ENCODE data around the gene MIOX. TPM values are rescaled to one million over a fixed set of nuclear protein-coding genes. Genes with fewer than 3 reads are reported as not detected.
A peak's percentile ranks its signal among the peaks of the same experiment; 100 is the strongest.

The MIOX gene
- total RNA-seq, 2 experiments from 2014 or later = 0.23 TPM; not detected in 1

DNA sequence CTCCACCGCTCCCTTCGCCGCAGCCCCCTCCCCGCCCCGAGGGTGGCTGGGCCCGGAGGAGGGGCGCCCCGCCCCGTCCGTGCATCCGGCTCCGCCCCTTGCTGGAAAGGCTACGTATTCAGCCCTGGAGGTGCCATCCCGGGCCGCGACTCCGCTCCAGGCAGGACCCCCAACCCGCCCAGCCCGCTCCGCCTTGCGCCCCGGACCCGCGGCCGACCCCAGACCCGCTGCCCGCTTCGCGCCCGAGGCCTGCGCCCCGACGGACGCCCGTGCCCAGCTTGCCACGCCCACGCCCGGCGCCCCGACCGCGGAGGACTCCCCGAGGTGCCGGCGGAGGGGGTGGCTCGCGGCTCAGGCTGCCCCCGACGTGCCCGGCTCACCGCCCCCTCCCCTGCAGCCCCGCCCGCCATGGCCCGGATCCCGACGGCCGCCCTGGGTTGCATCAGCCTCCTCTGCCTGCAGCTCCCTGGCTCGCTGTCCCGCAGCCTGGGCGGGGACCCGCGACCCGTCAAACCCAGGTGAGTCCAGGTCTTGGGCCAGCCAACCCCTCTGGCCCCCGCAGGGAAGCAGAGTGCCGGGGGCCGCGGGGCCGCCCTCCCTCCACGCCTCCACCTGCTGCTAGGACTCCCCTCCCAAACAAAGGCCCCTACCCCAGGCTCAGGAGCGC, 5.1 kb upstream of the MIOX start, which contains the start of gene ADM2:
Gene ADM2, plus strand, starts transcription at position 104 of the 667 bp plus-strand sequence. Its CDS starts 305 bp downstream, at position 409.
- DNase-seq = peak; percentile 71
- H3K27me3 Mint-ChIP-seq = peaks cover 12% of the 10 kb centered on the region
- CTCF ChIA-PET = interaction anchor here (0.7 kb wide), 1 partner anchor 205 kb away, joined by 3 read pairs; no protein-coding TSS in a partner anchor

DNA sequence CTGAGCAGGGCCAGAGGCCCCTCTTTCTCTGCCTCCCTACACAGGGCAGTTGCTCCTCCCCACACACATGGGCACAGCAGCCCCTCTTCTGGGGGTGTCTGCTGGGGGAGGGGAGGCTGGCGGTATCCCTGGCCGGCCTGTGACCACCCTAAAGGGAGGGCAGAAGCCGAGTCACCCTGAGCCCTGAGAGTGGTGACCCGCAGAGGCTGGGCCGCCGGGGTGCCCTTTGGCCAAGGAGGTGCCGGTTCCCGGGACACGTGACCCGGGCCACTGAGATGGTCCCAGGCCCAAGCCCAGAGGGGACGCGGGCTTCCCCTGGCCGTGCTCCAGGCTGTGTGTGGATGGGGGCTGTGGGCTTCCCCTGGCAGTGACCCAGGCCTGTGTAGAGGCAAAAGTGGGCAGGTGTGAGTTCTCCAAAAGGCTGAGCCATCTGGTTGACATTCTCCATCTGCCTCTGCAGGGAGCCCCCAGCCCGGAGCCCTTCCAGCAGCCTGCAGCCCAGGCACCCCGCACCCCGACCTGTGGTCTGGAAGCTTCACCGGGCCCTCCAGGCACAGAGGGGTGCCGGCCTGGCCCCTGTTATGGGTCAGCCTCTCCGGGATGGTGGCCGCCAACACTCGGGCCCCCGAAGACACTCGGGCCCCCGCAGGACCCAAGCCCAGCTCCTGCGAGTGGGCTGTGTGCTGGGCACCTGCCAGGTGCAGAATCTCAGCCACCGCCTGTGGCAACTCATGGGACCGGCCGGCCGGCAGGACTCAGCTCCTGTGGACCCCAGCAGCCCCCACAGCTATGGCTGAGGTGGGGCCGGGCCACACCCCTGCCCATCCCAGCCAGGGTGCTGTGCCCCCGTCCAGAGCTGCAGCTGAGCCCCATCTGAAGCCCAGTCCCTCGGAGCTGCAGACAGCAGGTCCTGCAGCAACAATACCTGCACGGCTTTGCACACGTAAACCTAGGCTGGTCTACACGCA, 4.3 kb upstream of the MIOX start:
- Mint-ChIP-seq H3K4me1 (peaks cover 5% of the 10 kb centered on the region), H3K9me3 (no peaks in the 10 kb centered on the region), H3K27ac (peak overlapping the region; percentile 62), H3K4me3 (peak overlapping the region; percentile 73), H3K27me3 (peaks cover 12% of the 10 kb centered on the region), H3K36me3 (ENCODE audit: low read depth) (no peaks in the 10 kb centered on the region)
- ChIA-PET POLR2A (no interaction called here), CTCF (interaction anchor here (0.9 kb wide), 1 partner anchor 12 kb away, joined by 3 read pairs; no protein-coding TSS in a partner anchor)
- no peak for DNase-seq

More for the DNA sequence above, 5.1 kb upstream of the MIOX start, which contains the start of gene ADM2:
- Mint-ChIP-seq H3K27ac (peak within 1 kb of the TSS; percentile 62), H3K4me1 (peaks cover 12% of the 10 kb centered on the region), H3K9me3 (no peaks in the 10 kb centered on the region), H3K4me3 (peak within 1 kb of the TSS; percentile 73), H3K36me3 (ENCODE audit: low read depth) (no peaks in the 10 kb centered on the region)
- POLR2A ChIA-PET = no interaction called here

- ChIA-PET POLR2A (no interaction called here), CTCF (interaction anchor here (0.9 to 1.5 kb wide), 2 partner anchors 11 to 43 kb away, joined by 3 to 5 read pairs; partner anchors contain the start of gene SCO2)
- Mint-ChIP-seq H3K36me3 (ENCODE audit: low read depth) (no peaks in the 10 kb centered on the region), H3K4me3 (no peak overlapping the region), H3K27me3 (peaks cover 12% of the 10 kb centered on the region), H3K4me1 (peaks cover 5% of the 10 kb centered on the region), H3K27ac (no peak overlapping the region), H3K9me3 (no peaks in the 10 kb centered on the region)
- no peak for DNase-seq
Measured at GRCh38 chr22:50483106-50483505, 3.6 kb upstream of the MIOX start.

DNA sequence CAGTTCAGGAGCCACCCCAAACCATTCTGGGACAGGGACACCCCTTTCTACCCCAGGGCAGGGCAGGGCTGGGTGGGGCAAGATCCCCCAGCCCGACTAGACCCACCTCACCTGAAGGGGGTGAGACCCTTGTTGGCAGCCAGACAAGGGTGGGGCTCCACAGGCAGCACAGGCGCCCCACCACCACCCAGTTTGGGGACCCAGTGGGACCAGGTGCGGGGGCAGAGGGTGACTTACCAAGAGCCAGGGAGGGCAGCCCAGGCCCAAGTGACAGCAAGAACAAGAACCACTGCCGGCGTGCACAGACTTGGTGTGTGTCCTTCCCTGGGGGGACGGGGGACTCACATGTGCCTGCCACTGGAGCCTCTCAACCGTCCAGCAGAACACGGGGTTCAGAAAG, 3.1 kb upstream of the MIOX start:
- CTCF ChIA-PET = interaction anchor here (0.9 to 1.8 kb wide), 3 partner anchors 11 to 42 kb away, joined by 3 to 6 read pairs (median 5); partner anchors contain the start of gene SCO2
- Mint-ChIP-seq H3K27ac (no peak overlapping the region), H3K9me3 (no peaks in the 10 kb centered on the region), H3K27me3 (peaks cover 12% of the 10 kb centered on the region), H3K4me1 (peaks cover 5% of the 10 kb centered on the region), H3K36me3 (ENCODE audit: low read depth) (no peaks in the 10 kb centered on the region), H3K4me3 (no peak overlapping the region)
- POLR2A ChIA-PET = no interaction called here
- DNase-seq = no peak

DNA sequence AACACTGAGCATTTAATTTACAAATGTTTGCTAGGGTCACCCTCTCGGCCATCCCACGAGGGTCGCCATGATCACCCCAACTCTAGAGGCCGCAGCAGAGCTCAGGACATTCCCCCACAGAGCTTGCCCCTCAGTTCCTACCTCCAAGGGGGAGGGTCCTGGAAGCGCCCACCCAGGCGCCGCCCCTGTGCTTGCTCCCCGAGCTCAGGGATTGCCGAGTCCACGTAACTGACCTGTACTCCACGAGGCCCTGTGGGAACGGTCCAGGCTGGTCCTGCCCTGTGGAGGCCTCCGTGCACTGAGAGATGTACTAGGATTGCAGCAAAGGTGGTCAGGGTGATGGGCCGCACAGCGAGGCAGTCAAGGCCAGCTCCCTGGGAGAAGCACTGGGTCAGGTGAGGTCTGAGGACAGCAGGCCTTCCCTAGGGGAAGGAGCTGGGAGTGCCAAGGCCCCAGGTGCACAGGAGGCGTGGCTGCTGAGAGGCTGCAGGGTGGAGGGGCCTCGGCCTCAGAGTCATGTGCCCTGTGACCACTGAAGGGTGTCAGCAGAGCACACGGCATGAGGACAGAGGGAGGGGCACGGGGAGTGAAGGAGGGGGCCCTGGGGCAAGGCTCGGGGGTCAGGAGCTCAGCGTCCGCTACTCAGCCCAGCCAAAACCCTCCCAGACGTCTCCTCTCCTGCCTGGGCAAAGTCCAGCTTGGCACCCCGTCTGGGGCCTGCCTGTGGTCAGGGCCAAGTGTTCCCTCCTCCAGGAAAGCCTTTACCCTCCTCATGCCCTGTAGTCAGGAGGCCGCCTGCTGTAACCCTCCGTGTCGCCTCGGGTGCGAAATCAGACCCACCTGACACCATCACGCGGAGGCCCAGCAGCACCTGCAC, 2.4 kb upstream of the MIOX start:
- H3K36me3 Mint-ChIP-seq (ENCODE audit: low read depth) = no peaks in the 10 kb centered on the region
- no peak overlapping the region for H3K27ac Mint-ChIP-seq
- peaks cover 12% of the 10 kb centered on the region for H3K27me3 Mint-ChIP-seq
- ChIA-PET POLR2A (no interaction called here), CTCF (interaction anchor here (1.0 to 1.8 kb wide), 3 partner anchors 14 to 208 kb away, joined by 3 to 6 read pairs (median 5); partner anchors contain the start of gene SCO2)
- no peaks in the 10 kb centered on the region for H3K9me3 Mint-ChIP-seq
- peaks cover 5% of the 10 kb centered on the region for H3K4me1 Mint-ChIP-seq
- no peak overlapping the region for H3K4me3 Mint-ChIP-seq
- DNase-seq = no peak

- CTCF ChIA-PET = interaction anchor here (0.9 to 1.8 kb wide), 5 partner anchors 12 to 209 kb away, joined by 3 to 6 read pairs (median 4); no protein-coding TSS in a partner anchor
- POLR2A ChIA-PET = no interaction called here
Measured at GRCh38 chr22:50485221-50486131, 1.2 kb upstream of the MIOX start.

GRCh38 chr22:50487290-50488005, 789 bp downstream of the MIOX start:
- no peak for DNase-seq
- Mint-ChIP-seq H3K27ac (no peak overlapping the region), H3K27me3 (peaks cover 2% of the 10 kb centered on the region), H3K4me3 (no peak overlapping the region), H3K36me3 (ENCODE audit: low read depth) (no peaks in the 10 kb centered on the region), H3K4me1 (peaks cover 11% of the 10 kb centered on the region), H3K9me3 (no peaks in the 10 kb centered on the region)
- POLR2A ChIA-PET = no interaction called here
- CTCF ChIA-PET = no interaction called here

More at GRCh38 chr22:50485221-50486131, 1.2 kb upstream of the MIOX start:
- H3K9me3 Mint-ChIP-seq = no peaks in the 10 kb centered on the region
- no peak overlapping the region for H3K27ac Mint-ChIP-seq
- no peak overlapping the region for H3K4me3 Mint-ChIP-seq
- peaks cover 2% of the 10 kb centered on the region for H3K4me1 Mint-ChIP-seq
- H3K27me3 Mint-ChIP-seq = peaks cover 3% of the 10 kb centered on the region
- no peaks in the 10 kb centered on the region for H3K36me3 Mint-ChIP-seq (ENCODE audit: low read depth)
- DNase-seq = no peak

DNA sequence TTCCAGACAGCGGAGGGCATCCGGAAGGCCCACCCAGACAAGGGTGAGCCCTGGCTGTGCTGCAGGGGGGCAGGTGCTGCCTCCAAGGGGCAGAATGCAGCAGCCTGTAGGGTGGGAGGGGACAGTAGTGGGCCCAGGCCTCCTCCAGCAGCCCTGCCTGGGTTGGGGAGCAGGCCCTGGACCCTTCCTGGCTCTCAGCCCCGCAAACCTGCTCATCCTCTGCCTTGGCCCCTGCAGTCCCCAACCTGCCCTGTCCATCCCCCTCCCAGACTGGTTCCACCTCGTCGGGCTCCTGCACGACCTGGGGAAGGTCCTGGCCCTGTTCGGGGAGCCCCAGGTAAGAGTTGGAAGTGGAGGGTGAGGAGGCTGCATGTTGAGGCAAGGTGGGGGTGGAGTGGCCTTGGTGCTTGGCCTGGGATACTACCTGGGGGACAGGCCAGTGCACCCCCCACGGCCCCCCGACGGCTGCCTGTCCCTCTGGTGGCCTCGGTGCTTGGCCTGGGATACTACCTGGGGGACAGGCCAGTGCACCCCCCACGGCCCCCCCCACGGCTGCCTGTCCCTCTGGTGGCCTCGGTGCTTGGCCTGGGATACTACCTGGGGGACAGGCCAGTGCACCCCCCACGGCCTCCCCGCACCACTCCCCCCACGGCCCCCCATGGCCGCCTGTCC, 1.5 kb downstream of the MIOX start:
- CTCF ChIA-PET = no interaction called here
- H3K4me1 Mint-ChIP-seq = peaks cover 11% of the 10 kb centered on the region

GRCh38 chr22:50488886-50489285, 2.2 kb downstream of the MIOX start:
- ChIA-PET POLR2A (no interaction called here), CTCF (interaction anchor here (1.7 kb wide), 1 partner anchor 9 kb away, joined by 5 read pairs; no protein-coding TSS in a partner anchor)
- DNase-seq = no peak
- Mint-ChIP-seq H3K4me1 (peaks cover 11% of the 10 kb centered on the region), H3K36me3 (ENCODE audit: low read depth) (no peaks in the 10 kb centered on the region), H3K27me3 (peaks cover 7% of the 10 kb centered on the region), H3K9me3 (no peaks in the 10 kb centered on the region), H3K4me3 (no peak overlapping the region), H3K27ac (no peak overlapping the region)

More for the DNA sequence above, 1.5 kb downstream of the MIOX start:
- H3K9me3 Mint-ChIP-seq = no peaks in the 10 kb centered on the region
- no peaks in the 10 kb centered on the region for H3K36me3 Mint-ChIP-seq (ENCODE audit: low read depth)
- no peak for DNase-seq
- no peak overlapping the region for H3K4me3 Mint-ChIP-seq
- peaks cover 3% of the 10 kb centered on the region for H3K27me3 Mint-ChIP-seq
- H3K27ac Mint-ChIP-seq = no peak overlapping the region
- POLR2A ChIA-PET = no interaction called here

DNA sequence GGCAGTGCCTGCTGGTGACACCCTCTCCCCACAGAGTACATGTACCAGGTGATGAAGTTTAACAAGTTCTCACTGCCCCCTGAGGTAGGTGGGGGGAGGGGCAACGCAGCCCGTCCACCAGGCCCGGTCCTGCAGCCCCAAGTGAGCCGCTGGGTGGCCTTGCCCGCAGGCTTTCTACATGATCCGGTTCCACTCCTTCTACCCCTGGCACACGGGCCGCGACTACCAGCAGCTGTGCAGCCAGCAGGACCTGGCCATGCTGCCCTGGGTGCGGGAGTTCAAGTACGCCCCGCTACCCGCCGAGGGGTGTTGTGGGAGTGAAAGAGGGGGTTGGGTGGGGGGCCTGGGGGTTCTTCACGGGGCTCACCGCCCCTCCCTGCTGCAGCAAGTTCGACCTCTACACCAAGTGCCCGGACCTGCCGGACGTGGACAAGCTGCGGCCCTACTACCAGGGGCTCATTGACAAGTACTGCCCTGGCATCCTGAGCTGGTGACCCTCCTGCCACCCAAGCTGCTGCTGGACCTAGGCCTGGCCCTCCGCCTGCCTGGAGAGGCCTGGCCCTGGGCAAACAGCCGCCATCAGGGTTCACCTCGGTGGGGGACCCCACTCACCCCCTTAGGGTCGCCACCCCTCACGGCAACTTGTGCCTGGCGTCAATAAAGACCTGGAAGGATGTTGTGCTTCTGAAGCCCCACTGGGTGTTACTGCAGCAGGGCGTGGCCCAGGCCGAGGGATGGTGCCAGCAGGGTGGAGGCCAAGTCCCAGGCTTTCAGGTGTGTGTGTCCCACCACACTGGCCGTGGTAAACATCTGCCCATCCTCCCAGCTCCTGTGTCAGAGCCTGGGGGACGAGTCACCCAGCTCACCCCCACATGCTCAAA, 2.9 kb downstream of the MIOX start:
- peaks cover 11% of the 10 kb centered on the region for H3K4me1 Mint-ChIP-seq
- POLR2A ChIA-PET = no interaction called here
- CTCF ChIA-PET = interaction anchor here (0.9 to 1.7 kb wide), 3 partner anchors 8 to 213 kb away, joined by 3 to 5 read pairs (median 3); no protein-coding TSS in a partner anchor

More for the DNA sequence above, 2.9 kb downstream of the MIOX start:
- peaks cover 7% of the 10 kb centered on the region for H3K27me3 Mint-ChIP-seq
- no peaks in the 10 kb centered on the region for H3K9me3 Mint-ChIP-seq
- no peaks in the 10 kb centered on the region for H3K36me3 Mint-ChIP-seq (ENCODE audit: low read depth)
- no peak overlapping the region for H3K27ac Mint-ChIP-seq
- DNase-seq = no peak
- H3K4me3 Mint-ChIP-seq = no peak overlapping the region
